Measurements from ENCODE around the gene STPG2.
"Not testable (repeated sequence)": the region's sequence is repeated elsewhere in the genome, so short reads cannot be mapped to it uniquely, and the experiment has no call there.

The STPG2 gene

DNA sequence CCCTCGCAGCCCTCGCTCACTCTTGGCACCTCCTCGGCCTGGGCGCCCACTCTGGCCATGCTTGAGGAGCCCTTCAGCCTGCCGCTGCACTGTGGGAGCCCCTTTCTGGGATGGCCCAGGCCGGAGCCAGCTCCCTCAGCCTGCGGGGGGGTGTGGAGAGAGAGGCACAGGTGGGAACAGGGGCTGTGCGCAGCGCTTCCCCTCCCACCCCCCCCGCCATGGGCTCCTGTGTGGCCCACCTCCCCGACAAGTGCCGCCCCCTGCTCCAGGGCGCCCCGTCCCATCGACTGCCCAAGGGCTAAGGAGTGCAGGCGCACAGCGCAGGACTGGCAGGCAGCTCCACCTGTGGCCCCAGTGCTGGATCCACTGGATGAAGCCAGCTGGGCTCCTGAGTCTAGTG lies 220.2 kb downstream of the STPG2 start:
- no peak for TF ChIP-seq CTCF (conservative IDR thresholded peaks at IDR 0.05; ENCODE audit: low read depth, low read length)
- no peak for DNase-seq (ENCODE audit: low read depth)
- H3K4me3 ChIP-seq (ENCODE audit: low read length): no peak overlapping the region

DNA sequence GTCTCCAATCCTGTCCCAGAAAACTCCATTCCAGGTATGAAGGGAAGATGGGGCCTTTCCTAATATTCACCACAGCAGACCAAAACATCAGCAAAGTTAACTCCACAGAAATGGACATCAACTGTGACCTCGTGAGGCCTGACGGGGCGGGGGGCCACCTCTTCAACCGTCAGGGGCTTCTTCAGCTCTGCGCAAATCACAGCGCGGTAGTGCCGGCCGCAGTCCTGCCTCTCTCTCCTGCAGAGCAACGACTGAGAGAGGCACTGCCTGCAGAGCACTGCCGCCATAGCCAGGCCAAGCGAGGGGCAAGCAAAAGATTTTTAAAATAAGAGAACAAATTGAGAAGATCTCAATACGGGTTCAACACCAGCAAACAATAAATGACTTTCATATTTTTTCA lies 226.2 kb downstream of the STPG2 start:
- H3K4me3 ChIP-seq (ENCODE audit: low read length): no peak overlapping the region
- DNase-seq (ENCODE audit: low read depth): no peak
- TF ChIP-seq CTCF (conservative IDR thresholded peaks at IDR 0.05; ENCODE audit: low read depth, low read length): no peak

GRCh38 chr4:97912156-97912555 lies 231.1 kb downstream of the STPG2 start:
- H3K4me3 ChIP-seq (ENCODE audit: low read length): no peak overlapping the region
- no peak for DNase-seq (ENCODE audit: low read depth)
- TF ChIP-seq CTCF (conservative IDR thresholded peaks at IDR 0.05; ENCODE audit: low read depth, low read length): no peak

DNA sequence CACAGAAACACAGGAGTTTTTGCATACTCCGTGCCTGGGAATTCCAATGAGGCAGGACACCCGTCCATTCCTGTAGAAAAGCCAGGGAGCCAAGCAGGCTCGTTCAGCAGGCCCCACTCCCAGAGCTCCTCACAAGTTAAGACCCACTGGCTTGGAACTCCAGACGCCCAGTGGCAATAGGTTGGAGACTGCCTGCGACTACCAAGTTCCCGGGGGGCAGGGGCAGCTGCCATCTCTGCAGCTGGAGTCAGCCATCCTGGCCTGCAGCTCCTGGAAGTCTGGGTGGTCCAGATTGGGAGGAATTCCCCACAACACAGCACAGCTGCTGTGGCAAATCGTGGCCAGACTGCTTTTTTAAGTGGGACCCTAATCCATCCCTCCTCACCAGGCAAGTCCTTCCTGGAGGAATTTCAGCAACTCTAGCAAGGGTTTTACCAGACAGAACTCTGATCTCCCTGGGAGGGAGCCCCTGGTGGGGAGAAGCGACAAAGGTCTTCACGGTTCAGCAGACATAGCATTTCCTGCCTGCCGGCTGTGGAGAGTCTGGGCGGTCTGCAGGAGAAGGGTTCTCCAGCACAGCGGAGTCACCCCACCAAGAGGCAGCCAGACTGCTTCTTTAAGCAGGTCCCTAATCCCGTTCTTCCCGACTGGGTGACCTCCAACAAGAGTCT lies 231.9 kb downstream of the STPG2 start:
- no peak for DNase-seq (ENCODE audit: low read depth)
- no peak overlapping the region for H3K4me3 ChIP-seq (ENCODE audit: low read length)
- no peak for TF ChIP-seq CTCF (conservative IDR thresholded peaks at IDR 0.05; ENCODE audit: low read depth, low read length)

DNA sequence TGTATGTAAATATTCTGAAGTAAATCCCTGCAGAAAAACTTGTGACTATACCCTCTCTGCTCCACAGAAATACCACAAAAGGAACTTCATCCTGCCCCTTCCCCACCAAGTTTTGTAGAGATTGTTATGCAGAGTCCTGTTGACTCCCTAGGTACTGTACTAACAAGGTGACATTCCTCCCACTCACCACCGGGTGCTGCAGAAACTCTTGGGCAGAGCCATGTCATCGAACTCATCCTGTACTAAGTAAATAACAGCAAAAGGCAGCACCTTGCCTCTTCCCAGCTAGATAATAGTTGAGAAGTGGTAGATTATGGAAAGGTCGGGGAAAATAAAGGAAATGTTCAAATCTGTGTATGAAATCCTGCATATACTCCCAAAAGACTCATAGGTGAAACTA lies 233.3 kb downstream of the STPG2 start:
- TF ChIP-seq CTCF (conservative IDR thresholded peaks at IDR 0.05; ENCODE audit: low read depth, low read length): peak; percentile 38
- H3K4me3 ChIP-seq (ENCODE audit: low read length): no peak overlapping the region
- DNase-seq (ENCODE audit: low read depth): no peak

- not testable (repeated sequence) for DNase-seq (ENCODE audit: low read depth); H3K4me3 ChIP-seq (ENCODE audit: low read length)
Measured at GRCh38 chr4:97903436-97904189, 239.7 kb downstream of the STPG2 start.

GRCh38 chr4:97900229-97900628 lies 243.0 kb downstream of the STPG2 start:
- no peak for TF ChIP-seq CTCF (conservative IDR thresholded peaks at IDR 0.05; ENCODE audit: low read depth, low read length)
- H3K4me3 ChIP-seq (ENCODE audit: low read length): no peak overlapping the region

More at GRCh38 chr4:97900229-97900628, 243.0 kb downstream of the STPG2 start:
- no peak for DNase-seq (ENCODE audit: low read depth)
